Fibroblast of lung (primary cell): ENCODE data around the gene SERPINI1. TPM values are rescaled to one million over a fixed set of nuclear protein-coding genes. Genes with fewer than 3 reads are reported as not detected.

Source experiments
- DNase-seq, 2 donors: peaks; one replicate each; pipeline versions ENCODE4 v3.0.0 to v3.0.0-alpha.2; 2010; ENCODE audit warnings: low read depth in 2 of 2
- H2AFZ ChIP-seq: 2 replicates; pipeline ENCODE4 v1.5.1; 2012; ENCODE audit warnings: low read length, control low read depth, inconsistent platforms
- H3K27ac ChIP-seq: 2 replicates; pipeline ENCODE4 v1.5.1; 2011; ENCODE audit warnings: low read length, control low read depth; ENCODE audit not compliant: insufficient read depth
- H3K27me3 ChIP-seq: 2 replicates; pipeline ENCODE4 v1.5.1; 2011; ENCODE audit warnings: mild to moderate bottlenecking, low read length; ENCODE audit not compliant: control insufficient read depth, insufficient read depth
- H3K36me3 ChIP-seq: 2 replicates; pipeline ENCODE4 v1.5.1; 2011; ENCODE audit warnings: low read length; ENCODE audit not compliant: control insufficient read depth, insufficient read depth
- H3K4me1 ChIP-seq: 2 replicates; pipeline ENCODE4 v1.5.1; 2011; ENCODE audit warnings: low read length; ENCODE audit not compliant: control insufficient read depth, insufficient read depth; ENCODE audit errors: extremely low read depth
- H3K4me2 ChIP-seq: 2 replicates; pipeline ENCODE4 v1.5.1; 2011; ENCODE audit warnings: low read length, control low read depth; ENCODE audit not compliant: insufficient read depth; ENCODE audit errors: extremely low read depth
- H3K4me3 ChIP-seq, 4 experiments: fragments of 200-600 bp in 1 of 4; sonication (generic) in 1 of 4; replicated peaks in 1 of 4; 2 replicates each; pipeline ENCODE4 v1.5.1; 2011 to 2016; ENCODE audit warnings: low read length in 4 of 4, low read depth in 3 of 4, mild to moderate bottlenecking in 3 of 4, control low read depth in 2 of 4, inconsistent platforms in 1 of 4, mixed read lengths in 1 of 4; ENCODE audit not compliant: insufficient read depth in 1 of 4; ENCODE audit errors: control extremely low read depth in 1 of 4
- H3K79me2 ChIP-seq: 2 replicates; pipeline ENCODE4 v1.5.1; 2012; ENCODE audit warnings: mild to moderate bottlenecking, low read length, inconsistent platforms; ENCODE audit not compliant: control insufficient read depth, insufficient read depth
- H3K9ac ChIP-seq: 2 replicates; pipeline ENCODE4 v1.5.1; 2011; ENCODE audit warnings: mild to moderate bottlenecking, low read length, control low read depth; ENCODE audit not compliant: insufficient read depth
- H3K9me3 ChIP-seq: 2 replicates; pipeline ENCODE4 v1.5.1; 2012; ENCODE audit warnings: low read depth, low read length; ENCODE audit not compliant: control insufficient read depth, insufficient read depth
- H4K20me1 ChIP-seq: 2 replicates; pipeline ENCODE4 v1.5.1; 2011; ENCODE audit warnings: low read length; ENCODE audit not compliant: control insufficient read depth, insufficient read depth; ENCODE audit errors: extremely low read depth
- EZH2 ChIP-seq: IDR thresholded peaks from 2 replicates; pipeline ENCODE4 v1.5.1; 2012; ENCODE audit warnings: low read length, control low read depth, mild to moderate bottlenecking; ENCODE audit errors: missing control alignments
- polyA plus RNA-seq, 2 donors: library from polyadenylated mRNA; depleted of rRNA in 1 of 2; stranded (reverse) in 1 of 2; unstranded in 1 of 2; fragments of >200 nt; gene quantifications; 2 replicates each; pipeline ENCODE4 v1.2.1, GENCODE V29; 2011 to 2012; ENCODE audit warnings: missing spikeins in 1 of 2
- total RNA-seq: library from RNA; depleted of rRNA; stranded (reverse); fragments of >200 nt; gene quantifications from 2 replicates; pipeline ENCODE4 v1.2.1, GENCODE V29; 2014
- TF ChIP-seq, protein P1 (sequence below), 2 donors: IDR thresholded peaks in 1 of 2; conservative IDR thresholded peaks in 1 of 2; 1 replicate in 1 of 2; 2 replicates in 1 of 2; pipeline ENCODE4 v1.5.1; 2011 to 2012; ENCODE audit warnings: low read length in 2 of 2, control low read depth in 1 of 2, inconsistent platforms in 1 of 2, low read depth in 1 of 2, mild to moderate bottlenecking in 1 of 2

SERPINI1 gene
- total and polyA plus RNA-seq, 2 donors (not counting 1 experiment from before 2014, with no cell fraction given), result 3.0 to 5.8 TPM

DNA sequence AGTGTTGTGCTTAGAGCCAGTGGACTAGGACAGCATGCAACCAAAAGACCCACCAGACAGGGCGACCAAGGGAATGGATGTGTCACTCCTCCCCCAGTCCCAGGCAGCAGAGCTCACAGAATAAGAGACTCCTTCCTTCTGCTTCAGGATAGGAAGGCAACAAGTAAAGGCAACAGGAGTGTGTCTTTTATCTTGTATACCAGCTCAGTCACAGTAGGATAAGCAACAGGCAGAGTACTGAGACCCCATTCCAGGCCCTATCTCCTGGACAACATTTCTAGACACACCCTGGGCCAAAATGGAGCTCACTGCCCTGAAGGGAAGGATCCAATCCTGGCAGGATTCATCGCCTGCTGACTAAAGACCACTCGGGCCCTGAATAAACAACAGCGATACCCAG lies 25.8 kb upstream of the SERPINI1 start:
- Histone ChIP-seq H4K20me1 (peaks cover 4% of the 10 kb centered on the region), H3K36me3 (no peaks in the 10 kb centered on the region), H3K4me1 (no peaks in the 10 kb centered on the region), H3K27ac (no peak overlapping the region), H2AFZ (no peak overlapping the region), H3K9ac (no peak overlapping the region), H3K4me3 (no peak overlapping the region), H3K79me2 (peaks cover 13% of the 10 kb centered on the region), H3K9me3 (no peaks in the 10 kb centered on the region), H3K4me2 (no peak overlapping the region), H3K27me3 (no peaks in the 10 kb centered on the region)
- DNase-seq, result no peak
- TF ChIP-seq, protein P1, sequence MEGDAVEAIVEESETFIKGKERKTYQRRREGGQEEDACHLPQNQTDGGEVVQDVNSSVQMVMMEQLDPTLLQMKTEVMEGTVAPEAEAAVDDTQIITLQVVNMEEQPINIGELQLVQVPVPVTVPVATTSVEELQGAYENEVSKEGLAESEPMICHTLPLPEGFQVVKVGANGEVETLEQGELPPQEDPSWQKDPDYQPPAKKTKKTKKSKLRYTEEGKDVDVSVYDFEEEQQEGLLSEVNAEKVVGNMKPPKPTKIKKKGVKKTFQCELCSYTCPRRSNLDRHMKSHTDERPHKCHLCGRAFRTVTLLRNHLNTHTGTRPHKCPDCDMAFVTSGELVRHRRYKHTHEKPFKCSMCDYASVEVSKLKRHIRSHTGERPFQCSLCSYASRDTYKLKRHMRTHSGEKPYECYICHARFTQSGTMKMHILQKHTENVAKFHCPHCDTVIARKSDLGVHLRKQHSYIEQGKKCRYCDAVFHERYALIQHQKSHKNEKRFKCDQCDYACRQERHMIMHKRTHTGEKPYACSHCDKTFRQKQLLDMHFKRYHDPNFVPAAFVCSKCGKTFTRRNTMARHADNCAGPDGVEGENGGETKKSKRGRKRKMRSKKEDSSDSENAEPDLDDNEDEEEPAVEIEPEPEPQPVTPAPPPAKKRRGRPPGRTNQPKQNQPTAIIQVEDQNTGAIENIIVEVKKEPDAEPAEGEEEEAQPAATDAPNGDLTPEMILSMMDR (conservative IDR thresholded peaks at IDR 0.05 in 1 of 2, IDR thresholded peaks at IDR 0.05 in 1 of 2; ENCODE audit: low read depth in 1 of 2, low read length in 2 of 2), result no peak
- no peak for TF ChIP-seq EZH2

DNA sequence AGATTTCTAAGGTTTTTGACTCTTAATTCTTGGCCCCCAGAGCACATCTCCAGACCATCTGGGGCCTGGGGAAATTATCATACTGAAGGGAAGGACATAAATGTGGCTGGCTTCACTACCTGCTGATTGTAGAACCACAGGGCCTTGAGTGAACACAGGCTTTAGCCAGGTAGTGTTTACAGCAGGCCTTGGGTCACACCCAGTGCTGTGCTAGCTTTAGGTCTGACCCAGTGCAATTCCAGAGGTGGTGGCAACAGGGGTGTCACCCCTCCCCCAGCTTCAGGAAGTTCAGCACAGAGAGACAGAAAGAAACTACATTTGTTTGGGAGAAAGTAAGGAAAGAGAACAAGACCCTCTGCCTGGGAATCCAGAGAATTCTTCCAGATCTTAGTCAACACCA lies 25.0 kb upstream of the SERPINI1 start:
- no peaks in the 10 kb centered on the region for H3K9me3 ChIP-seq
- DNase-seq, result no peak
- no peak overlapping the region for H3K9ac ChIP-seq
- TF ChIP-seq, protein P1 (conservative IDR thresholded peaks at IDR 0.05 in 1 of 2, IDR thresholded peaks at IDR 0.05 in 1 of 2; ENCODE audit: low read depth in 1 of 2, low read length in 2 of 2), result no peak
- TF ChIP-seq EZH2, result no peak
- peaks cover 2% of the 10 kb centered on the region for H4K20me1 ChIP-seq
- H3K4me2 ChIP-seq, result no peak overlapping the region
- no peaks in the 10 kb centered on the region for H3K36me3 ChIP-seq
- H3K27ac ChIP-seq, result no peak overlapping the region
- H3K79me2 ChIP-seq, result peaks cover 18% of the 10 kb centered on the region
- no peak overlapping the region for H2AFZ ChIP-seq
- H3K4me1 ChIP-seq, result no peaks in the 10 kb centered on the region
- no peaks in the 10 kb centered on the region for H3K27me3 ChIP-seq
- no peak overlapping the region for H3K4me3 ChIP-seq

DNA sequence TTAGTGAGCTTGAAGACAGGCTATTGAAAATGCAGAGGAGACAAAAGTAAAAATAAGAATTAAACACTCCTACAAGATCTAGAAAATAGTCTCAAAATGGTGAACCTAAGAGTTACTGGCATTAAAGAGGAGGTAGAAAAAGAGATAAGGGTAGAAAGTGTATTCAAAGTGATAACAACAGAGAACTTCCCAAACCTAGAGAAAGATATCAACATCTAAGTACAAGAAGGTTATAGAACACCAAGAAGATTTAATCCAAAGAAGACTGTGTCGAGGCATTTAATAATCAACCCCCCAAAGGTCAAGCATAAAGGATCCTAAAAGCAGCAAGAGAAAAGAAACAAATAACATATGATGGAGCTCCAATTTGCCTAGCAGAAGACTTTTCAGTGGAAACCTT lies 24.1 kb upstream of the SERPINI1 start:
- H3K27ac ChIP-seq, result no peak overlapping the region
- H3K9ac ChIP-seq, result no peak overlapping the region
- no peaks in the 10 kb centered on the region for H4K20me1 ChIP-seq
- no peak overlapping the region for H3K4me3 ChIP-seq
- no peaks in the 10 kb centered on the region for H3K4me1 ChIP-seq
- H2AFZ ChIP-seq, result no peak overlapping the region
- no peaks in the 10 kb centered on the region for H3K36me3 ChIP-seq
- no peaks in the 10 kb centered on the region for H3K27me3 ChIP-seq
- peaks cover 22% of the 10 kb centered on the region for H3K79me2 ChIP-seq
- no peak for DNase-seq
- no peaks in the 10 kb centered on the region for H3K9me3 ChIP-seq
- H3K4me2 ChIP-seq, result no peak overlapping the region
- TF ChIP-seq EZH2, result no peak
- TF ChIP-seq, protein P1 (conservative IDR thresholded peaks at IDR 0.05 in 1 of 2, IDR thresholded peaks at IDR 0.05 in 1 of 2; ENCODE audit: low read depth in 1 of 2, low read length in 2 of 2), result no peak
